CD8-positive, alpha-beta memory T cell (primary cell): ENCODE measurements around the gene DOCK2. TPM values are rescaled to one million over a fixed set of nuclear protein-coding genes. Genes with fewer than 3 reads are reported as not detected.

ENCODE experiments used
- CTCF ChIA-PET: fragments of 350-600 bp; sonication (Branson Sonifier 250); formaldehyde crosslinking; loops from one replicate; lab custom pipeline; 2021; ENCODE audit warnings: antibody characterized with exemption; lab: Charles Lee
- POLR2A ChIA-PET: fragments of 350-600 bp; sonication (Branson Sonifier 250); formaldehyde crosslinking; loops from one replicate; lab custom pipeline; 2021; ENCODE audit warnings: antibody characterized with exemption; lab: Charles Lee
- DNase-seq, 5 donors: peaks; one replicate each; pipeline versions ENCODE4 v3.0.0 to v3.0.0-alpha.2; 2020 to 2022; ENCODE audit warnings: mixed read lengths in 1 of 5
- H3K27ac ChIP-seq: one replicate; pipeline ENCODE4 v1.7.0; 2013; ENCODE audit warnings: low read depth, mild to moderate bottlenecking, low read length, moderate library complexity
- H3K27me3 ChIP-seq: 2 replicates; pipeline ENCODE4 v1.7.0; 2013; ENCODE audit warnings: low read length, mild to moderate bottlenecking; ENCODE audit not compliant: insufficient read depth, poor library complexity, severe bottlenecking
- H3K36me3 ChIP-seq: 2 replicates; pipeline ENCODE4 v1.7.0; 2013; ENCODE audit warnings: mild to moderate bottlenecking, low read length, moderate library complexity; ENCODE audit not compliant: insufficient read depth
- H3K4me1 ChIP-seq: 2 replicates; pipeline ENCODE4 v1.7.0; 2013; ENCODE audit warnings: mild to moderate bottlenecking, low read length, moderate library complexity; ENCODE audit not compliant: insufficient read depth
- H3K4me3 ChIP-seq: 2 replicates; pipeline ENCODE4 v1.7.0; 2013; ENCODE audit warnings: mild to moderate bottlenecking, low read length
- H3K9me3 ChIP-seq: 2 replicates; pipeline ENCODE4 v1.7.0; 2013; ENCODE audit warnings: mild to moderate bottlenecking, low read length
- H3K27ac Mint-ChIP-seq, 8 donors: one replicate each; pipeline ENCODE4 v1.8.0; 2020 to 2021; ENCODE audit warnings: mixed read lengths in 8 of 8, mild to moderate bottlenecking in 6 of 8, inconsistent platforms in 3 of 8, moderate library complexity in 3 of 8
- H3K27me3 Mint-ChIP-seq, 2 donors: one replicate each; pipeline ENCODE4 v1.8.0; 2020 to 2021; ENCODE audit warnings: mixed read lengths in 2 of 2, mild to moderate bottlenecking in 1 of 2, moderate library complexity in 1 of 2
- H3K36me3 Mint-ChIP-seq, 3 donors: one replicate each; pipeline ENCODE4 v1.8.0; 2020 to 2021; ENCODE audit warnings: mixed read lengths in 3 of 3, inconsistent platforms in 1 of 3, mild to moderate bottlenecking in 1 of 3
- H3K4me1 Mint-ChIP-seq, 3 donors: one replicate each; pipeline ENCODE4 v1.8.0; 2020 to 2021; ENCODE audit warnings: mixed read lengths in 3 of 3, inconsistent platforms in 1 of 3, mild to moderate bottlenecking in 1 of 3
- H3K4me3 Mint-ChIP-seq, 7 donors: one replicate each; pipeline ENCODE4 v1.8.0; 2020 to 2021; ENCODE audit warnings: mixed read lengths in 7 of 7, mild to moderate bottlenecking in 6 of 7, moderate library complexity in 4 of 7, inconsistent platforms in 2 of 7
- H3K9me3 Mint-ChIP-seq, 5 donors: one replicate each; pipeline ENCODE4 v1.8.0; 2020 to 2022; ENCODE audit warnings: mixed read lengths in 5 of 5, mild to moderate bottlenecking in 3 of 5, moderate library complexity in 2 of 5, inconsistent platforms in 1 of 5
- polyA plus RNA-seq: library from polyadenylated mRNA; unstranded; fragments of 300-500 nt; fragmentation: Illumina TruSeq; gene quantifications from one replicate; pipeline ENCODE4 v1.2.3, GENCODE V29; 2021
- total RNA-seq, 2 experiments: library from RNA; stranded (reverse); gene quantifications; one replicate each; pipeline ENCODE4 v1.2.3, GENCODE V29; 2021

Gene DOCK2
- total RNA-seq (100 to 1,000 TPM; 155 to 157 TPM), polyA plus RNA-seq (102 TPM)

GRCh38 chr5:169637085-169637548 is at the start of gene DOCK2:
DOCK2 (plus strand) TSS chr5:169637275; CDS start chr5:169637327, 52 bp downstream.
- CTCF ChIA-PET: interaction anchor here (0.9 to 1.6 kb wide), 4 partner anchors 10 to 22 kb away, joined by 3 to 4 read pairs (median 4); no protein-coding TSS in a partner anchor
- H3K4me3 ChIP-seq: peak within 1 kb of the TSS; percentile 96
- Mint-ChIP-seq H3K27me3 (no peaks in the 10 kb centered on the region), H3K36me3 (peaks cover 11 to 42% (median 15%) of the 10 kb centered on the region in 3 donors), H3K27ac (peak within 1 kb of the TSS; percentile 84 to 98 (median 94)), H3K4me3 (peak within 1 kb of the TSS; percentile 94 to 97 (median 95)), H3K9me3 (peaks cover 0 to 6% (median 0%) of the 10 kb centered on the region in 5 donors), H3K4me1 (peaks cover 47 to 56% (median 52%) of the 10 kb centered on the region in 3 donors)
- peak within 1 kb of the TSS; percentile 85 for H3K27ac ChIP-seq
- H3K4me1 ChIP-seq: peaks cover 37% of the 10 kb centered on the region
- no peaks in the 10 kb centered on the region for H3K9me3 ChIP-seq
- POLR2A ChIA-PET: interaction anchor here (0.7 to 1.8 kb wide), 6 partner anchors 14 to 153 kb away, joined by 3 to 10 read pairs (median 3); partner anchors contain the start of gene SPDL1
- H3K27me3 ChIP-seq: no peaks in the 10 kb centered on the region
- peak; percentile 49 to 79 (median 64) for DNase-seq
- H3K36me3 ChIP-seq: no peaks in the 10 kb centered on the region

- Histone ChIP-seq H3K4me1 (no peaks in the 10 kb centered on the region), H3K9me3 (no peaks in the 10 kb centered on the region), H3K27me3 (no peaks in the 10 kb centered on the region), H3K27ac (no peak overlapping the region), H3K4me3 (no peak overlapping the region), H3K36me3 (peaks cover 13% of the 10 kb centered on the region)
- Mint-ChIP-seq H3K36me3 (peaks cover 18 to 63% (median 36%) of the 10 kb centered on the region in 3 donors), H3K9me3 (no peaks in the 10 kb centered on the region), H3K27ac (no peak overlapping the region), H3K4me3 (no peak overlapping the region), H3K27me3 (no peaks in the 10 kb centered on the region), H3K4me1 (peaks cover 1 to 11% (median 7%) of the 10 kb centered on the region in 3 donors)
- ChIA-PET CTCF (no interaction called here), POLR2A (no interaction called here)
- no peak for DNase-seq
Observed at GRCh38 chr5:169590602-169591001, 46.5 kb upstream of the DOCK2 start.

DNA sequence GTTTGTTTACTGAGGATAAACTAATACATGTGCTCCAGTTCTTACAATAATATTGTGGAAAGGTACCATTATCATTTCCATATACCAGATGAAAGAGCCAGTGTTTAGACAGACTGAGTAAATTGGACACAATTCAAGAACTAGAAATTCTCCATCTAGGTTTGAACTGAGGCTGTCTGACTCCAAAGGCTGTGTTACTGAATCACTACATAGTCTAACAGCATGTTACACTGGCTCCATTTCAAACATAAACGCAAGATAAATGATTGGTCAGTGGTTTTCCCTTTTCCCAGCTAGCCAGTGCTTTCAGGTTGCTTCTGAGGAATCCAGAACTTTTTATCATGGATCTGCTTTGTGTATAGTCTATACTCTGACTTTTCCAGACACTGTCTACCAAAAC is 45.4 kb upstream of the DOCK2 start:
- no peak overlapping the region for H3K4me3 ChIP-seq
- peaks cover 18 to 72% (median 40%) of the 10 kb centered on the region in 3 donors for H3K36me3 Mint-ChIP-seq
- H3K36me3 ChIP-seq: peaks cover 13% of the 10 kb centered on the region
- H3K4me1 Mint-ChIP-seq: peaks cover 0 to under 1% (median 0%) of the 10 kb centered on the region in 3 donors
- CTCF ChIA-PET: no interaction called here
- H3K27me3 ChIP-seq: no peaks in the 10 kb centered on the region
- H3K27ac Mint-ChIP-seq: no peak overlapping the region
- POLR2A ChIA-PET: no interaction called here
- H3K27ac ChIP-seq: no peak overlapping the region
- H3K27me3 Mint-ChIP-seq: no peaks in the 10 kb centered on the region
- H3K4me1 ChIP-seq: no peaks in the 10 kb centered on the region
- no peak overlapping the region for H3K4me3 Mint-ChIP-seq
- DNase-seq: no peak
- H3K9me3 ChIP-seq: no peaks in the 10 kb centered on the region
- no peaks in the 10 kb centered on the region for H3K9me3 Mint-ChIP-seq

GRCh38 chr5:169592937-169593650 is 44.0 kb upstream of the DOCK2 start:
- Mint-ChIP-seq H3K9me3 (no peaks in the 10 kb centered on the region), H3K4me1 (no peaks in the 10 kb centered on the region), H3K36me3 (peaks cover 18 to 83% (median 46%) of the 10 kb centered on the region in 3 donors), H3K4me3 (no peak overlapping the region), H3K27me3 (no peaks in the 10 kb centered on the region), H3K27ac (peak overlapping the region in 1 of 8 donors; percentile 7)
- Histone ChIP-seq H3K4me1 (no peaks in the 10 kb centered on the region), H3K27ac (no peak overlapping the region), H3K36me3 (peaks cover 13% of the 10 kb centered on the region), H3K4me3 (no peak overlapping the region), H3K9me3 (no peaks in the 10 kb centered on the region), H3K27me3 (no peaks in the 10 kb centered on the region)
- ChIA-PET POLR2A (interaction anchor here (0.8 kb wide), 1 partner anchor 101 kb away, joined by 3 read pairs; no protein-coding TSS in a partner anchor), CTCF (interaction anchor here (0.7 to 1.2 kb wide), 2 partner anchors 10 to 12 kb away, joined by 3 read pairs; partner anchors contain the start of gene SPDL1)
- DNase-seq: no peak

GRCh38 chr5:169595172-169595820 is 41.8 kb upstream of the DOCK2 start:
- Histone ChIP-seq H3K27me3 (no peaks in the 10 kb centered on the region), H3K4me3 (no peak overlapping the region), H3K9me3 (no peaks in the 10 kb centered on the region), H3K4me1 (no peaks in the 10 kb centered on the region), H3K27ac (no peak overlapping the region), H3K36me3 (peaks cover 13% of the 10 kb centered on the region)
- Mint-ChIP-seq H3K27me3 (no peaks in the 10 kb centered on the region), H3K4me1 (no peaks in the 10 kb centered on the region), H3K36me3 (peaks cover 18 to 82% (median 41%) of the 10 kb centered on the region in 3 donors), H3K27ac (peak overlapping the region in 1 of 8 donors; percentile 58), H3K9me3 (no peaks in the 10 kb centered on the region), H3K4me3 (no peak overlapping the region)
- ChIA-PET CTCF (no interaction called here), POLR2A (no interaction called here)
- DNase-seq: no peak

GRCh38 chr5:169599451-169599850 is 37.6 kb upstream of the DOCK2 start:
- H3K27ac ChIP-seq: no peak overlapping the region
- Mint-ChIP-seq H3K9me3 (no peaks in the 10 kb centered on the region), H3K4me1 (no peaks in the 10 kb centered on the region), H3K36me3 (peaks cover 5 to 78% (median 41%) of the 10 kb centered on the region in 3 donors), H3K27ac (peak overlapping the region in 2 of 8 donors; percentile 77 to 86), H3K4me3 (no peak overlapping the region), H3K27me3 (no peaks in the 10 kb centered on the region)
- H3K4me1 ChIP-seq: no peaks in the 10 kb centered on the region
- no peak overlapping the region for H3K4me3 ChIP-seq
- no peaks in the 10 kb centered on the region for H3K27me3 ChIP-seq
- no peak for DNase-seq
- POLR2A ChIA-PET: no interaction called here
- no peaks in the 10 kb centered on the region for H3K36me3 ChIP-seq
- no peaks in the 10 kb centered on the region for H3K9me3 ChIP-seq
- CTCF ChIA-PET: no interaction called here

GRCh38 chr5:169602535-169602934 is 34.5 kb upstream of the DOCK2 start:
- Histone ChIP-seq H3K27me3 (no peaks in the 10 kb centered on the region), H3K36me3 (no peaks in the 10 kb centered on the region), H3K4me1 (no peaks in the 10 kb centered on the region), H3K27ac (no peak overlapping the region), H3K4me3 (no peak overlapping the region), H3K9me3 (no peaks in the 10 kb centered on the region)
- no peak overlapping the region for H3K4me3 Mint-ChIP-seq
- POLR2A ChIA-PET: no interaction called here
- H3K9me3 Mint-ChIP-seq: no peaks in the 10 kb centered on the region
- H3K4me1 Mint-ChIP-seq: no peaks in the 10 kb centered on the region
- H3K36me3 Mint-ChIP-seq: peaks cover 4 to 52% (median 33%) of the 10 kb centered on the region in 3 donors
- peaks cover 2 to 4% of the 10 kb centered on the region in 2 donors for H3K27me3 Mint-ChIP-seq
- no peak overlapping the region for H3K27ac Mint-ChIP-seq
- DNase-seq: no peak
- CTCF ChIA-PET: no interaction called here

- H3K36me3 ChIP-seq: no peaks in the 10 kb centered on the region
- H3K27ac Mint-ChIP-seq: no peak overlapping the region
- no peak for DNase-seq
- no peaks in the 10 kb centered on the region for H3K4me1 Mint-ChIP-seq
- H3K27me3 Mint-ChIP-seq: peaks cover 4 to 15% of the 10 kb centered on the region in 2 donors
- ChIA-PET POLR2A (no interaction called here), CTCF (no interaction called here)
- H3K36me3 Mint-ChIP-seq: peaks cover 10 to 24% (median 21%) of the 10 kb centered on the region in 3 donors
- H3K9me3 Mint-ChIP-seq: peaks cover 6 to 12% (median 9%) of the 10 kb centered on the region in 5 donors
- H3K4me1 ChIP-seq: no peaks in the 10 kb centered on the region
- H3K4me3 Mint-ChIP-seq: no peak overlapping the region
- no peak overlapping the region for H3K27ac ChIP-seq
- no peaks in the 10 kb centered on the region for H3K27me3 ChIP-seq
- no peak overlapping the region for H3K4me3 ChIP-seq
- H3K9me3 ChIP-seq: no peaks in the 10 kb centered on the region
Observed at GRCh38 chr5:169606279-169606678, 30.8 kb upstream of the DOCK2 start.
